Central memory CD8-positive, alpha-beta T cell (primary cell): ENCODE data around the gene SLC35F5.

Experiments
- ATAC-seq: fragments of 150-1000 bp; cut with Tn5 transposase; replicated peaks from 2 replicates; pipeline ENCODE4 v1.10.0; 2022; ENCODE audit warnings: mild to moderate bottlenecking, moderate FRiP score, moderate number of reproducible peaks; ENCODE audit not compliant: poor library complexity, severe bottlenecking; ENCODE audit errors: extremely low read depth
- DNase-seq, 2 donors: peaks; one replicate each; pipeline ENCODE4 v3.0.0; 2021; ENCODE audit warnings: low spot score in 2 of 2
- H3K27ac Mint-ChIP-seq: one replicate; pipeline ENCODE4 v1.8.0; 2022; ENCODE audit warnings: low read depth, mild to moderate bottlenecking, moderate library complexity, mixed read lengths
- H3K27me3 Mint-ChIP-seq: one replicate; pipeline ENCODE4 v1.8.0; 2022; ENCODE audit warnings: mixed read lengths
- H3K36me3 Mint-ChIP-seq: one replicate; pipeline ENCODE4 v1.8.0; 2022; ENCODE audit warnings: mild to moderate bottlenecking, moderate library complexity, mixed read lengths; ENCODE audit not compliant: insufficient read depth
- H3K4me1 Mint-ChIP-seq: one replicate; pipeline ENCODE4 v1.8.0; 2022; ENCODE audit warnings: mixed read lengths
- H3K4me3 Mint-ChIP-seq: one replicate; pipeline ENCODE4 v1.8.0; 2022; ENCODE audit warnings: mild to moderate bottlenecking, moderate library complexity, mixed read lengths
- H3K9me3 Mint-ChIP-seq: one replicate; pipeline ENCODE4 v1.8.0; 2022; ENCODE audit warnings: mixed read lengths

Gene SLC35F5

DNA sequence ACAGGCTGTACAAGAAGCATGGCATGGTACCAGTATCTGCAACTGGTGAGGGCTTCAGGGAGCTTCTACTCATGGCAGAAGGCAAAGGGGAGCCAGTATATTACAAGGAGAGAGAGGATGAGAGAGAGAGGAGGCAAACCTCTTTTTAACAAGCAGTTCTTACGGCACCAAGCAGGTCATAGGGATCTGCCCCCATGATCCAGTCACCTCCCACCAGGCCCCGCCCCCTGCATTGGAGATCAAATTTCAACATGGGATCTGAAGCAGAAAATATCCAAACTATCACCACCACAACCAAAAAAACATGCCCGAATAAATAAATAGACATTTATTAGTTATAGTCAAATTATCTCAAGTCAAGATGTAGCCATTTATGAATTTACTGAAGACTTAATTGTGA lies 14.5 kb upstream of the SLC35F5 start:
- no peaks in the 10 kb centered on the region for H3K36me3 Mint-ChIP-seq
- H3K4me1 Mint-ChIP-seq, result no peaks in the 10 kb centered on the region
- no peak overlapping the region for H3K4me3 Mint-ChIP-seq
- DNase-seq (no peak), ATAC-seq (no peak)
- no peaks in the 10 kb centered on the region for H3K27me3 Mint-ChIP-seq
- no peaks in the 10 kb centered on the region for H3K9me3 Mint-ChIP-seq
- no peak overlapping the region for H3K27ac Mint-ChIP-seq

DNA sequence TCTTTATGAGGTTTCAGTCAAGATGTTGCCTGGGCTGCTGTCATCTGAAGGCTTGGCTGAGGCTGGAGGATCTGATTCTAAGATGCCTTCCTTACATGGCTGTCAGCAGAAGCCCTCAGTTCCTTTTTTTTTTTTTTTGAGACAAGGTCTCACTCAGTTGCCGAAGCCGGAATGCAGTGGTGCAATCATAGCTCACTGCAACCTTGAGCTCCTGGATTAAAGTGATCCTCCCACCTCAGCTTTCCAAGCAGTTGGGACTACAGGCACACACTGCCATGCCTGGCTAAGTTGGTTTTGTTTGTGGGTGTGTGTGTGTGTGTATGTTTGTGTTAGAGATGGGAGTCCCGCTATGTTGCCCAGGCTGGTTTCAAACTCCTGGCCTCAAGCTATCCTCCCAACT lies 13.1 kb upstream of the SLC35F5 start:
- Mint-ChIP-seq H3K4me1 (no peaks in the 10 kb centered on the region), H3K27me3 (no peaks in the 10 kb centered on the region), H3K36me3 (no peaks in the 10 kb centered on the region), H3K27ac (no peak overlapping the region), H3K4me3 (no peak overlapping the region), H3K9me3 (no peaks in the 10 kb centered on the region)
- no peak for DNase-seq
- no peak for ATAC-seq

DNA sequence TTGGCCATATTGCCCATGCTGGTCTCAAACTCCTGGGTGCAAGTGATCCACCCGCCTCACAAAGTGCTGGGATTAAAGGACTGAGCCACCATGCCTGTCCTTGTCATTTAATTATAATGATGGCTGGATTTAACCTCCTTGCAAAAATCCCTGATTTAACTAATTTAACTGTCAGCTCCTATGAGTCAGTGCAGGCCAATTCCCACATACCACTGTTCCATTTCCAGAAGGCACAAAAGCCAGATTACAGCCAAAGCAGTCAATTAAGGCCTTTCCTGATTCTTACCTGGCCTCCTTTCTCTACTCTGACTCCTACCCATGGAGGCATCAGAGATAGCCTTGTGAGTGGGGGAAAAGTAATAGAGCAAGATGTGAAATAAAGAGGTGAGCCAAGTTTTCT lies 12.3 kb upstream of the SLC35F5 start:
- Mint-ChIP-seq H3K27ac (no peak overlapping the region), H3K4me3 (no peak overlapping the region), H3K9me3 (no peaks in the 10 kb centered on the region), H3K4me1 (no peaks in the 10 kb centered on the region), H3K36me3 (no peaks in the 10 kb centered on the region), H3K27me3 (no peaks in the 10 kb centered on the region)
- DNase-seq, result no peak
- no peak for ATAC-seq

DNA sequence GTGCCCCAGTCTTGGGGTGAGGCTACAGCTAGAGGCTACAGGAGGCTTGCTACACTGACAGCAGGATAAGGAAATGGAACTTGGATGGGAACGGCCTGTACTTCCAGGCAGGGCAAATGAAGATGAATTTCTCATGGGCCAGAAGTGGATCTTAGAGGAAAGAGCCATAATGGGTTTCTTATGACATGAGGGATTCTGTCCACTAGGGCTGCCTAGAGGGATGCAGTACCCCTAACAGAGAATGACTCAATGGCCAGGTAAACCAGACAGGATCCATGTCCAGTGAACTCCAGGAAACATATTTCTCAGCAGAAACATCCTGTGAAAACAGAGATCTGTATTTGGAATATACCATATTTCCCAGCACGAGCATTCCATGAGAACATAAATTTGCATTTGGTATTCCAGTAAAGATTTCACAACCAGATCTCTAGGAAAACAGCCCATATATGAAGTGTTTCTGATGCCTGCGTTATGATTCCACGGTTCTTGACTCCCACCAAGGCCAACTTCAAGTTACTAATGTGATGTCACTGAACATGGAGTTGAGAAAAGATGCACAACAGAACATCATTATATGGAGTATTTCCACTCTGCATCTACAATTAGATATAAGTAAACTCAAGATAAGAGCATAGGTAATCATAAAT lies 11.5 kb upstream of the SLC35F5 start:
- Mint-ChIP-seq H3K27ac (no peak overlapping the region), H3K9me3 (no peaks in the 10 kb centered on the region), H3K4me1 (no peaks in the 10 kb centered on the region), H3K36me3 (no peaks in the 10 kb centered on the region), H3K4me3 (no peak overlapping the region), H3K27me3 (no peaks in the 10 kb centered on the region)
- DNase-seq (no peak), ATAC-seq (no peak)

DNA sequence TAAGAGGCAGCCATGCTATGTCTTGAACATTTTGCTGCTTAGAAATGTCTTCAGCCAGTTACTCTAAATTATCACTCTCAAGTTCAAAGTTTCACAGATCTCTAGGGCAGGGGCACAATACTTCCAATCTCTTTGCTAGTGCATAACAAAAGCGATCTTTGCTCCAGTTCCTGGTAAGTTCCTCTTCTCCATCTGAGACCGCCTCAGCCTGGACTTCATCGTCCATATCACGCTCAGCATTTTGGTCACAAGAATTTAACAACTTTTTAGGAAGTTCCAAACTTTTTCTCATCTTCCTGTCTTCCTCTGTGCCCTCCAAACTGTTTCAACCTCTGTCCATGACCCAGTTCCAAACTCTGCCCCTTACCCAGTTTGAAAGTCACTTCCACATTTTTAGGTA lies 8.8 kb upstream of the SLC35F5 start:
- no peaks in the 10 kb centered on the region for H3K4me1 Mint-ChIP-seq
- DNase-seq (no peak), ATAC-seq (no peak)
- no peak overlapping the region for H3K4me3 Mint-ChIP-seq
- H3K9me3 Mint-ChIP-seq, result no peaks in the 10 kb centered on the region
- no peaks in the 10 kb centered on the region for H3K36me3 Mint-ChIP-seq
- H3K27me3 Mint-ChIP-seq, result no peaks in the 10 kb centered on the region
- H3K27ac Mint-ChIP-seq, result no peak overlapping the region

DNA sequence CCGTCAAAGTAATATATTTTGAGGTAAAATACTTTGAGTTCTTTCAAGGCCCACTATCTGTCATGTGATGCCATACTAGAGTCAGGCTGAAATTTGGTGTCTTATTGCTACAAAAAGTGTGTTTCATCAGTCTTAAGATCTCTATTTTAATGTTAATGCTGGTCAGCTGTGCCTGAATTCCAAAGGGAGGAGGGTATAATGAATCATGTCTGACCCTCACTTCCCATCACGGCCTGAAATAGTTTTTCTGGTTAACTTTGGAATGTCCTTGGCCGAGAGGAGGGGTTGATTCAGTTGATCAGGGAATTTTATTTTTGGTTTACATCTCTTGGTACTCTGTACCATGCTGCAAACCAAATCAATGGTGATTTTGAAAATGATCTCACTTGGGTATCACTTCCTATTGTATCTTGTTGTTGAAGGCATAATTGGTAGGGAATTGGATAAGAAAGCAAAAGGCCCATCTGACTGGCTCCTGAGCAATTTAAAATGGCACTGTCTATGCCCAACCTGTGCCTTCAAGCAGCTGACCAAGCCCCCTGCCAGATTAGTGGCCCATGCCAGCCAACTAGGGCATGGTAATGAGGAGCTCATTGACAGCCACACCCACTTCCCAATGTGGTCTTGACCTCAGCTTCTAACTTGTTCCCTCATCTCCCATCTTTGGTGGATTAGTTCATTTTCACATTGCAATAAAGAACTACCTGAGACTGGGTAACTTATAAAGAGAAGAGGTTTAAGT lies 6.1 kb upstream of the SLC35F5 start:
- peaks cover under 1% of the 10 kb centered on the region for H3K36me3 Mint-ChIP-seq
- H3K4me3 Mint-ChIP-seq, result no peak overlapping the region
- H3K9me3 Mint-ChIP-seq, result no peaks in the 10 kb centered on the region
- ATAC-seq (no peak), DNase-seq (no peak)
- no peak overlapping the region for H3K27ac Mint-ChIP-seq
- H3K4me1 Mint-ChIP-seq, result no peaks in the 10 kb centered on the region
- no peaks in the 10 kb centered on the region for H3K27me3 Mint-ChIP-seq

DNA sequence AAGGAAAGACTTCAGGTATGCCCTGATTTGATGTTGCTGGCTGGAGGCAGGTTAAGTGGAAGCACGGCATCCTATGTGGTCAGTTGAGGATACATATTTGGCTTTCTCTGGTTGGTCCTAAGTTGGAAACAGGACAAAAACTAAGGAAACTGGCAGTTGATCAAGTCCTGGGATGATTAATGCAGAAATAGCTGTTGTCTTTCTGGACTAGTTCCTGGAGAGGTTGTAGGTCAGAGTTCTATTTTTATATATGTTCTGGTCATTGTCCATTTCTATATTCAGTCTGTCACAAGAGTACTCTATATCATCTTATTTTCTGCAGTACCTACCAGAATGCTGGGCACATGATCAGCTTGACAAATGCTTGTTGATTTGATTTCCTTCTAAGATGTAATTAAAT lies 4.0 kb upstream of the SLC35F5 start:
- Mint-ChIP-seq H3K36me3 (peaks cover 10% of the 10 kb centered on the region), H3K9me3 (no peaks in the 10 kb centered on the region), H3K4me3 (no peak overlapping the region), H3K27me3 (no peaks in the 10 kb centered on the region), H3K4me1 (peaks cover 4% of the 10 kb centered on the region), H3K27ac (no peak overlapping the region)
- DNase-seq (no peak), ATAC-seq (no peak)

DNA sequence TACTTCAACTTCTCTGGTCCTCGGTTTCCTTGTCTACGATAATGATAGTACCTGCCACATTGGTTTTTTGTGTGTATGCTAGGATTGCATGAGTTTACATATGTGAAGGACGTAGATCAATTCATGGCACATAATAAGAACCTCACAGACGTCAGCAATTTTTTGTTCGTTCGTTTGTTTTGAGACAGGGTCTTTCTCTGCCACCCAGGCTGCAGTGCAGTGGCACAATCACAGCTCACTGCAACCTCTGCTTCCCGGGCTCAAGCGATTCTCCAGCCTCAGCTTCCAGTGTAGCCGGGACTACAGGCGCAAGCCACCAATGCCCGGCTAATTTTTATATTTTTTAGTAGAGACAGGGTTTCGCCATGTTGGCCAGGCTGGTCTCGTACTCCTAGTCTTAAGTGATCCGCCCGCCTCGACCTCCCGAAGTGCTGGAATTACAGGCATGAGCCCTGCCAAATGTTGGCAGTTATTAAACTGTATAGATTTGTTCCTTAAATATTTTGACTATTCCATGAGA lies 756 bp upstream of the SLC35F5 start:
- ATAC-seq (peak; percentile 30), DNase-seq (no peak)
- Mint-ChIP-seq H3K4me3 (peak overlapping the region; percentile 88), H3K9me3 (no peaks in the 10 kb centered on the region), H3K27me3 (no peaks in the 10 kb centered on the region), H3K36me3 (peaks cover 18% of the 10 kb centered on the region), H3K4me1 (peaks cover 16% of the 10 kb centered on the region), H3K27ac (peak overlapping the region; percentile 98)

DNA sequence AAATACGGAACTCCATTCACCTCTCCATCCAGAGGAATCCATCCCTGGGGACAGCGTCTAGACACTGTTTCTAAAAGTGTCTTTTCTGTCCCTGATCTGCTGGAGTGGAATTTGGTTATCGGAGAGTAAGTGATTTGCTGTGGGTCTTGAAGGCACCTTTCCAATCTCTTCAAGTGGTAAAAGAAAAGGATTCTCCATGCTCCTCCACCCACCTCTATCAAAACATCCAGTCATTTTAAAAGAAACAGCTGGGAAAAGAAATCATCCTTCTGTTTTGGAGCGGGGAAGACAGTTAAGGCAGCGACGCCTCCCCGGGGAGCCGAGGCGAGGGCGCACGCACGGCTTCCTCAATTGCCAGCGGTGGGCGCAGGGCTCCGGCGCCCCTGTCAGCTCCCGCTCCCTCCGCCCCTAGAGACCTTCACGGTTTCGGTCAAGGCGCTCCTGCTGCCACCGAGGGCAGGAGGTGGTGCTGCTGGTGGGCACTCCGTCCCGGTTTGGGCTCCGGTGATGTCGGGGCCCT lies 547 bp downstream of the SLC35F5 start:
- DNase-seq, result no peak
- Mint-ChIP-seq H3K9me3 (no peaks in the 10 kb centered on the region), H3K27me3 (no peaks in the 10 kb centered on the region), H3K4me1 (peaks cover 18% of the 10 kb centered on the region), H3K4me3 (peak overlapping the region; percentile 88), H3K27ac (peak overlapping the region; percentile 98), H3K36me3 (peaks cover 24% of the 10 kb centered on the region)
- ATAC-seq, result peak; percentile 34

DNA sequence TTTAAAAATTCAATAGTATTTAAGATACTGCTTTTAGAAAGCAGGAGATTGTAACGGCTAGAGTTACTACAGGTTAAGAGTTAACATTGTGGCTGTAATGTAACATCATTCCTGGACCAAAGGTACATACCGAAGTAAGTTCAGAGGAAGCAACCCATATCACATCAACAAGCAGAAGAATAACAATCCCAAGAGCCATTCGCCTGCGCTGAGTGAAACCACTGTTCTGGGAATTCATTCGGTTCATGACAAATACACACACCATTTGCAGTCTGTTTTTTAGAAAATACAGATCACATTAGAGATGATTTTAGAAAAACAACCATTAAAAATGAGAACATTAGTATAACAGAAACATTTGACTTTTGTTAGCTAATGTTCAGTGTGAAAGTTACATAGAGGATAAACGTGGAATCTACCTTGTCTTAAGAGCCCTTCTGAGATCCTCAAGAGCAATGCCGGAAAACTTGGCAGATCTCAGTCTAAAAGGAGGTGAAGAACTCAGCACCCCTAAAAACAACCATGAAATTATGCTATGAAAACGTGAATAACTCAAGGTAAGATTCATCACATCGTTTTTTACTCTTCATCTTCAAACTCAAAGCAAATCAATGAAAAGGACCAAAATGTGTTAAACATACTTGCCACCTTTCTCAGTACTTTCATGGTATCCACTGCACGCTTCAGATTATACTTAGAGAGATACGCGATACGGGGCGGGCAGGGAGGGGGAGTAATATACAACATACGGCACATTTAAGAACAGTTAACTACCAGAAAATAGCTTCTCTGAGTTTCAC lies 1.2 kb downstream of the SLC35F5 start:
- Mint-ChIP-seq H3K9me3 (no peaks in the 10 kb centered on the region), H3K27me3 (no peaks in the 10 kb centered on the region), H3K27ac (peak overlapping the region; percentile 98), H3K4me1 (peaks cover 24% of the 10 kb centered on the region), H3K36me3 (peaks cover 26% of the 10 kb centered on the region), H3K4me3 (peak overlapping the region; percentile 88)
- DNase-seq, result no peak
- no peak for ATAC-seq

DNA sequence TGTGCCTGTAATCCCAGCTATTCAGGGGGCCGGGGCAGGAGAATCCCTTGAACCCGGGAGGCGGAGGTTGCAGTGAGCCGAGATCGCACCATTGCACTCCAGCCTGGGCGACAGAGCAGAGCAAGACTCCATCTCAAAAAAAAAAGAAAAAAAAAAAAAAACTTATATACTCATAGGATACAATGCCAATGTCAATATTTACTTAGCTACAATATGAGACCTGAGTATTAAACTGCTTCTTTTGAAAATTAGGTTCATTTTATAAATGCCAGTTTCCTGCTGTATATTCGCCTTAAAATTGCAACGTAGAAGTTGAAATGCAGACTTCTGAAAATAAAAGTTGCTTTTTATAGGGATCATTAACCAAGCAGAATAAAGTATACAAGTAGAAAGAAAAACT lies 2.3 kb downstream of the SLC35F5 start:
- no peaks in the 10 kb centered on the region for H3K9me3 Mint-ChIP-seq
- peaks cover 26% of the 10 kb centered on the region for H3K4me1 Mint-ChIP-seq
- no peak overlapping the region for H3K27ac Mint-ChIP-seq
- DNase-seq (no peak), ATAC-seq (no peak)
- H3K36me3 Mint-ChIP-seq, result peaks cover 29% of the 10 kb centered on the region
- H3K27me3 Mint-ChIP-seq, result no peaks in the 10 kb centered on the region
- no peak overlapping the region for H3K4me3 Mint-ChIP-seq

DNA sequence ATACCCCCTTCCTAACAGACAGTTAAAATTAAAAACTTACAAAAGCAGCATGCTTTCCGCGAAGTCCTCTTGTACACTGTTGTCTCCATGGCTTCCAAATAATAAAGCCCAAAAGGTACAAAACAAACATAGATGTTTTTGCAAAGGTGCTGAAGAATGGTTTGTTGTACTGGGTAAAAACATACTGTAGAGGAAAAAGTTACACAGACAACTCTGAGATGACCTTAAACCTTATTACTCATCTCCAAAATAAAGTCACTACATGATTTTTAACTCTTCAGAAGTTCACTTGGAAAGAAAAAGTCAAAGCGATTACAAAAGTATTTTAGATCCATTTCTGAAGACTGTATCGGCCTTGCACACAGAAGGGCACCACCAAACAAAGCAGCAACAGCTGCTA lies 6.1 kb downstream of the SLC35F5 start:
- no peaks in the 10 kb centered on the region for H3K27me3 Mint-ChIP-seq
- no peak overlapping the region for H3K4me3 Mint-ChIP-seq
- peaks cover 22% of the 10 kb centered on the region for H3K4me1 Mint-ChIP-seq
- H3K27ac Mint-ChIP-seq, result no peak overlapping the region
- no peak for DNase-seq
- H3K36me3 Mint-ChIP-seq, result peaks cover 36% of the 10 kb centered on the region
- no peaks in the 10 kb centered on the region for H3K9me3 Mint-ChIP-seq
- ATAC-seq, result no peak
